Testis (tissue), 3 donors: ENCODE results near the gene KIAA1755. TPM values are rescaled to one million over a fixed set of nuclear protein-coding genes. Genes with fewer than 3 reads are reported as not detected.

Experiments used
- DNase-seq: peaks from one replicate; pipeline ENCODE4 v3.0.0-alpha.2; 2019
- H3K27ac ChIP-seq, 2 donors: fragments of 200-600 bp; sonication (generic); one replicate each; pipeline ENCODE4 v1.5.1; 2019
- H3K27me3 ChIP-seq: fragments of 200-600 bp; sonication (generic); one replicate; pipeline ENCODE4 v1.5.1; 2019
- H3K36me3 ChIP-seq: fragments of 200-600 bp; sonication (generic); one replicate; pipeline ENCODE4 v1.5.1; 2017; ENCODE audit warnings: low read depth; ENCODE audit errors: missing control alignments
- H3K4me1 ChIP-seq: fragments of 200-600 bp; sonication (generic); one replicate; pipeline ENCODE4 v1.5.1; 2019
- H3K4me3 ChIP-seq, 2 donors: fragments of 200-600 bp; sonication (generic); one replicate each; pipeline ENCODE4 v1.5.1; 2017 to 2019
- H3K9me3 ChIP-seq: fragments of 200-600 bp; sonication (generic); one replicate; pipeline ENCODE4 v1.5.1; 2017
- POLR2A ChIP-seq: fragments of 450-650 bp; IDR thresholded peaks from one replicate; pipeline ENCODE4 v1.6.1; 2017; ENCODE audit warnings: antibody characterized with exemption, mild to moderate bottlenecking, moderate library complexity
- WGBS, 2 donors: methylation state at CpG; one replicate each; pipeline ENCODE4 v1.1.5; 2018; 5-methylcytosine and 5-hydroxymethylcytosine counted together
- intact Hi-C: fragments of 100-400 bp; cut with DNase I; formaldehyde crosslinking; loops from one replicate; pipeline ENCODE4 v1.15.1; 2023; ENCODE audit warnings: low total_unique reads
- polyA plus RNA-seq: library from polyadenylated mRNA; stranded (reverse); fragments of 350-450 nt; fragmentation: Illumina TruSeq; extraction: RNeasy Lipid Tissue Mini Kit (QIAGEN cat#74804); gene quantifications from one replicate; pipeline ENCODE4 v1.2.3, GENCODE V29; 2014; ENCODE audit warnings: low read depth, low replicate concordance; ENCODE audit not compliant: insufficient read depth
- total RNA-seq, 2 donors: library from RNA; depleted of rRNA; stranded (reverse); fragments of >200 nt; gene quantifications; one replicate each; pipeline ENCODE4 v1.2.3, GENCODE V29; 2016
- TF ChIP-seq, protein P1 (sequence below), 3 experiments: fragments of 450-650 bp in 2 of 3; fragments of 200-600 bp in 1 of 3; sonication (generic) in 1 of 3; IDR thresholded peaks; one replicate each; pipeline ENCODE4 v1.5.1; 2016 to 2019; ENCODE audit warnings: antibody characterized with exemption in 3 of 3, mild to moderate bottlenecking in 2 of 3, moderate library complexity in 1 of 3

Gene KIAA1755
- total and polyA plus RNA-seq, 3 donors from 2014 or later = 5.2 to 9.6 (median 7.6) TPM

DNA sequence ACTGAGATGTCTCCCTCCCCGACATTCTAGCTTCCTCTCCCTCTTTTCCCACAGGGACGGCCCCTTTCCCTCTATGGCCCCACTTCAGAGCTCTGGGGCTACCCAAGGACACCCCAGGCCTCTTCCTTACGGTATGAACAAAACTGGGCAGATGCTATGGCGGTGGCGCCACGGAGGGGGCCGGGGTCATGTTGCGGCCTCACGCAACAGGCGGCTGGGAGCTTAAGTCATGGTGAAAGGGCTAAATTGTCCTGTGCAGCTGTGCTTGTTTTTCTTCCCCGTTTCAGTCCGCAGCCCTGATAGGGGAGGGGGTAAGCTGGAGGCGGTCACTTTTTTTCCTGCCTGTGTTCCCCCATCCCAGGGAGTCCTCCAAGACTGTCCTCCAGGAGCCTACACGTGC lies 17.6 kb upstream of the KIAA1755 start:
- H3K9me3 ChIP-seq = no peaks in the 10 kb centered on the region
- 61 to 76% methylated on average over 14 of the region's 14 CpGs for WGBS, 2 donors
- no peaks in the 10 kb centered on the region for H3K36me3 ChIP-seq
- H3K4me3 ChIP-seq = no peak overlapping the region
- intact Hi-C loops = no loop called here
- DNase-seq = no peak
- H3K4me1 ChIP-seq = no peaks in the 10 kb centered on the region
- H3K27me3 ChIP-seq = no peaks in the 10 kb centered on the region
- TF ChIP-seq POLR2A = no peak
- TF ChIP-seq, protein P1, sequence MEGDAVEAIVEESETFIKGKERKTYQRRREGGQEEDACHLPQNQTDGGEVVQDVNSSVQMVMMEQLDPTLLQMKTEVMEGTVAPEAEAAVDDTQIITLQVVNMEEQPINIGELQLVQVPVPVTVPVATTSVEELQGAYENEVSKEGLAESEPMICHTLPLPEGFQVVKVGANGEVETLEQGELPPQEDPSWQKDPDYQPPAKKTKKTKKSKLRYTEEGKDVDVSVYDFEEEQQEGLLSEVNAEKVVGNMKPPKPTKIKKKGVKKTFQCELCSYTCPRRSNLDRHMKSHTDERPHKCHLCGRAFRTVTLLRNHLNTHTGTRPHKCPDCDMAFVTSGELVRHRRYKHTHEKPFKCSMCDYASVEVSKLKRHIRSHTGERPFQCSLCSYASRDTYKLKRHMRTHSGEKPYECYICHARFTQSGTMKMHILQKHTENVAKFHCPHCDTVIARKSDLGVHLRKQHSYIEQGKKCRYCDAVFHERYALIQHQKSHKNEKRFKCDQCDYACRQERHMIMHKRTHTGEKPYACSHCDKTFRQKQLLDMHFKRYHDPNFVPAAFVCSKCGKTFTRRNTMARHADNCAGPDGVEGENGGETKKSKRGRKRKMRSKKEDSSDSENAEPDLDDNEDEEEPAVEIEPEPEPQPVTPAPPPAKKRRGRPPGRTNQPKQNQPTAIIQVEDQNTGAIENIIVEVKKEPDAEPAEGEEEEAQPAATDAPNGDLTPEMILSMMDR (IDR thresholded peaks at IDR 0.05) = no peak
- no peak overlapping the region for H3K27ac ChIP-seq

- H3K27ac ChIP-seq = no peak overlapping the region
- H3K4me3 ChIP-seq = no peak overlapping the region
- no peaks in the 10 kb centered on the region for H3K9me3 ChIP-seq
- intact Hi-C loops = no loop called here
- WGBS, 2 donors = 76 to 80% methylated on average over 2 of the region's 2 CpGs
- H3K36me3 ChIP-seq = no peaks in the 10 kb centered on the region
- H3K27me3 ChIP-seq = no peaks in the 10 kb centered on the region
- no peak for DNase-seq
- TF ChIP-seq POLR2A = no peak
- TF ChIP-seq, protein P1 (IDR thresholded peaks at IDR 0.05) = no peak
- no peaks in the 10 kb centered on the region for H3K4me1 ChIP-seq
Observed at GRCh38 chr20:38277691-38278090, 17.2 kb upstream of the KIAA1755 start.

GRCh38 chr20:38277285-38277684 lies 16.8 kb upstream of the KIAA1755 start:
- 90 to 95% methylated on average over 5 of the region's 5 CpGs for WGBS, 2 donors
- no peaks in the 10 kb centered on the region for H3K4me1 ChIP-seq
- DNase-seq = no peak

DNA sequence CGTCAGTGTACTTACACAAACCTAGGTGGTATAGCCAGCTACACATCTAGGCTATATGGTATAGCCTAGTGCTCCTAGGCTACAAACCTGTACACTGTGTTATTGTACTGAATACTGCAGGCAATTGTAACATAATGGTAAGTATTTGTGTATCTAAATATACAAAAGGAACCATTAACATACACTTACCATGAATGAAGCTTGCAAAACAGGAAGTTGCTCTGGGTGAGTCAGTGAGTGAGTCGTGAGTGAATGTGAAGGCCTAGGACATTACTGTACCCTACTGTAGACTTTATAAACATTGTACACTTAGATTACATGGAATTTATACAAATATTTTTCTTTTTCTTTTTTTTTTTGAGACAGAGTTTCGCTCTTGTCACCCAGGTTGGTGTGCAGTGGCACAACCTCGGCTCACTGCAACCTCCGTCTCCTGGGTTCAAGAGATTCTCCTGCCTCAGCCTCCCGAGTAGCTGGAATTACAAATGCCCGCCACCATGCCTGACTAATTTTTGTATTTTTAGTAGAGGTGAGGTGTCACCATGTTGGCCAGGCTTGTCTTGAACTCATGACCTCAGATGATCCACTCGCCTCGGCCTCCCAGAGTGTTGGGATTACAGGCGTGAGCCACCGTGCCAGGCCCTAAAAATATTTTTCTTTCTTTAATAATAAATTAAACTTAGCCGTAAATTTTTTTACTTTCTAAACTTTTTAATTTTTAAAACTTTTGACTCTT lies 15.4 kb upstream of the KIAA1755 start:
- DNase-seq = no peak
- Histone ChIP-seq H3K4me1 (peaks cover 2% of the 10 kb centered on the region), H3K27me3 (no peaks in the 10 kb centered on the region), H3K27ac (no peak overlapping the region), H3K9me3 (no peaks in the 10 kb centered on the region), H3K36me3 (no peaks in the 10 kb centered on the region), H3K4me3 (no peak overlapping the region)
- intact Hi-C loops = no loop called here
- 90 to 91% methylated on average over 12 of the region's 12 CpGs for WGBS, 2 donors
- TF ChIP-seq POLR2A = no peak
- TF ChIP-seq, protein P1 (IDR thresholded peaks at IDR 0.05) = no peak

More at GRCh38 chr20:38277285-38277684, 16.8 kb upstream of the KIAA1755 start:
- Histone ChIP-seq H3K27me3 (no peaks in the 10 kb centered on the region), H3K27ac (no peak overlapping the region), H3K36me3 (no peaks in the 10 kb centered on the region), H3K4me3 (no peak overlapping the region), H3K9me3 (no peaks in the 10 kb centered on the region)
- intact Hi-C loops = no loop called here
- TF ChIP-seq, protein P1 (IDR thresholded peaks at IDR 0.05) = no peak
- TF ChIP-seq POLR2A = no peak

DNA sequence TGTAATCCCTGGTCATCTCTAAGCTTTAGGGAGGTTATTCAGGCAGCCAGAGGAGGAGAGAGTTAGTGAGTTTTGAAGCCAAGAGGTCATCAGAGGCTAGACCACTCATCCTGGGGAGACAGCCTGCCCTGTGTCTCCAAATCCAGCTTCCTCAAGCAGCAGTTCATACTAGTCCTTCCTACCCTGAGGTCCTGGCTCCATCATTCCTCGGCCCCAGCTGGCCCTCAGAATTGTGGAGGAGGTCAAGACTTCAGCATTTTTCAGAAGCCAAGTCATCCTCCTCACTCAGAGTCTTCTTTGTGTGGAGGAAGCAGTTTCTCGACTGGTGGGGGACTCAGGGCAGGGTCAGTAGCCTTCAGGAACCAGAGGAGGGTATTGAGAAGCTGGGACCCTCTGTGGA lies 12.4 kb upstream of the KIAA1755 start:
- 28 to 29% methylated on average over 2 of the region's 2 CpGs for WGBS, 2 donors
- TF ChIP-seq, protein P1 (IDR thresholded peaks at IDR 0.05) = no peak
- TF ChIP-seq POLR2A = no peak
- DNase-seq = no peak
- H3K27ac ChIP-seq = no peak overlapping the region
- intact Hi-C loops = no loop called here
- H3K4me1 ChIP-seq = peaks cover 6% of the 10 kb centered on the region
- H3K9me3 ChIP-seq = no peaks in the 10 kb centered on the region
- no peak overlapping the region for H3K4me3 ChIP-seq
- H3K27me3 ChIP-seq = no peaks in the 10 kb centered on the region
- no peaks in the 10 kb centered on the region for H3K36me3 ChIP-seq
